ENCODE measurements around the gene KIFAP3. TPM values are rescaled to one million over a fixed set of nuclear protein-coding genes. Genes with fewer than 3 reads are reported as not detected.

KIFAP3 gene
- total RNA-seq, 4 donors from 2014 or later: 18.5 to 34.0 (median 21.9) TPM

GRCh38 chr1:169904834-169905233 lies 169.7 kb downstream of the KIFAP3 start:
- WGBS: 83% methylated on average over 1 of the region's 1 CpG
- no peaks in the 10 kb centered on the region for H3K9me3 ChIP-seq
- no peaks in the 10 kb centered on the region for H3K27me3 ChIP-seq
- no peaks in the 10 kb centered on the region for H3K4me1 ChIP-seq
- no peaks in the 10 kb centered on the region for H3K36me3 ChIP-seq
- H3K27ac ChIP-seq: no peak overlapping the region
- H3K4me3 ChIP-seq: no peak overlapping the region
- TF ChIP-seq CTCF (IDR thresholded peaks at IDR 0.05) (no peak), POLR2AphosphoS5 (IDR thresholded peaks at IDR 0.05) (no peak), EP300 (IDR thresholded peaks at IDR 0.05) (no peak), POLR2A (IDR thresholded peaks at IDR 0.05) (no peak)
- no peak for DNase-seq (ENCODE audit: low spot score in 2 of 2)

GRCh38 chr1:169902751-169903150 lies 171.7 kb downstream of the KIFAP3 start:
- TF ChIP-seq EP300 (IDR thresholded peaks at IDR 0.05) (no peak), POLR2AphosphoS5 (IDR thresholded peaks at IDR 0.05) (no peak), CTCF (IDR thresholded peaks at IDR 0.05) (no peak), POLR2A (IDR thresholded peaks at IDR 0.05) (no peak)
- Histone ChIP-seq H3K27me3 (no peaks in the 10 kb centered on the region), H3K9me3 (no peaks in the 10 kb centered on the region), H3K36me3 (no peaks in the 10 kb centered on the region), H3K4me1 (no peaks in the 10 kb centered on the region), H3K27ac (no peak overlapping the region), H3K4me3 (no peak overlapping the region)
- WGBS: 71% methylated on average over 5 of the region's 5 CpGs
- DNase-seq (ENCODE audit: low spot score in 2 of 2): no peak

GRCh38 chr1:169901115-169901514 lies 173.4 kb downstream of the KIFAP3 start:
- no peak for DNase-seq (ENCODE audit: low spot score in 2 of 2)
- Histone ChIP-seq H3K27ac (no peak overlapping the region), H3K27me3 (no peaks in the 10 kb centered on the region), H3K36me3 (no peaks in the 10 kb centered on the region), H3K9me3 (no peaks in the 10 kb centered on the region), H3K4me1 (no peaks in the 10 kb centered on the region), H3K4me3 (no peak overlapping the region)
- TF ChIP-seq POLR2A (IDR thresholded peaks at IDR 0.05) (no peak), CTCF (IDR thresholded peaks at IDR 0.05) (no peak), POLR2AphosphoS5 (IDR thresholded peaks at IDR 0.05) (no peak), EP300 (IDR thresholded peaks at IDR 0.05) (no peak)

GRCh38 chr1:169900571-169900970 lies 173.9 kb downstream of the KIFAP3 start:
- DNase-seq (ENCODE audit: low spot score in 2 of 2): no peak
- no peak overlapping the region for H3K27ac ChIP-seq
- H3K4me3 ChIP-seq: no peak overlapping the region
- no peak for TF ChIP-seq POLR2A (IDR thresholded peaks at IDR 0.05)
- TF ChIP-seq POLR2AphosphoS5 (IDR thresholded peaks at IDR 0.05): no peak
- no peak for TF ChIP-seq EP300 (IDR thresholded peaks at IDR 0.05)
- TF ChIP-seq CTCF (IDR thresholded peaks at IDR 0.05): no peak
- no peaks in the 10 kb centered on the region for H3K9me3 ChIP-seq
- H3K36me3 ChIP-seq: no peaks in the 10 kb centered on the region
- H3K27me3 ChIP-seq: no peaks in the 10 kb centered on the region
- H3K4me1 ChIP-seq: no peaks in the 10 kb centered on the region

GRCh38 chr1:169899519-169900217 lies 174.8 kb downstream of the KIFAP3 start:
- H3K36me3 ChIP-seq: no peaks in the 10 kb centered on the region
- no peak for TF ChIP-seq CTCF (IDR thresholded peaks at IDR 0.05)
- TF ChIP-seq POLR2A (IDR thresholded peaks at IDR 0.05): no peak
- TF ChIP-seq EP300 (IDR thresholded peaks at IDR 0.05): no peak
- peaks cover under 1% of the 10 kb centered on the region for H3K4me1 ChIP-seq
- H3K27ac ChIP-seq: no peak overlapping the region
- no peaks in the 10 kb centered on the region for H3K27me3 ChIP-seq
- DNase-seq (ENCODE audit: low spot score in 2 of 2): no peak
- no peaks in the 10 kb centered on the region for H3K9me3 ChIP-seq
- WGBS: 61% methylated on average over 4 of the region's 4 CpGs
- no peak overlapping the region for H3K4me3 ChIP-seq

Measured in suprapubic skin (tissue), 4 donors.